NCI-H2029 (cell line): ENCODE results near the gene MS4A10.

Source experiments
- DNase-seq: peaks from one replicate; lab custom pipeline; 2025; lab: John Stamatoyannopoulos, UW

MS4A10 gene

DNA sequence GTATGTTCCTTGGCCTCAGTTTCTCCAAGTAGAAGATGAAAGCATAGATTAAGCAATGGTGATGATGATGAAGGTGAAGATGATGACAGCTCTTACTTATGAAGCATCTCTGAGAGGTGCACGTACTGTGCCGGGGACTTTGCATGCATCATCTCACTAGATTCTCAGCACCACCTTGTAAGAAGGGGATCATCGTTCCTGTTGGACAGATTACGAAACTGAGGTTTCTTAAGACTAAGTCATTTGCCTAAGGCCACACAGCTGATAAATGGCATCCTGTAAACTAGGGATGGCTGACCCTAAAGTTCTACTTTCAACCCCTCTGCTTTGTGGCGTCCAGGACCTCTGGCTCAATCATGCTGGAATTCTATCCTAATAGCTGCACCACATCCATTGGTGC, 19.8 kb upstream of the MS4A10 start:
- no peak for DNase-seq

DNA sequence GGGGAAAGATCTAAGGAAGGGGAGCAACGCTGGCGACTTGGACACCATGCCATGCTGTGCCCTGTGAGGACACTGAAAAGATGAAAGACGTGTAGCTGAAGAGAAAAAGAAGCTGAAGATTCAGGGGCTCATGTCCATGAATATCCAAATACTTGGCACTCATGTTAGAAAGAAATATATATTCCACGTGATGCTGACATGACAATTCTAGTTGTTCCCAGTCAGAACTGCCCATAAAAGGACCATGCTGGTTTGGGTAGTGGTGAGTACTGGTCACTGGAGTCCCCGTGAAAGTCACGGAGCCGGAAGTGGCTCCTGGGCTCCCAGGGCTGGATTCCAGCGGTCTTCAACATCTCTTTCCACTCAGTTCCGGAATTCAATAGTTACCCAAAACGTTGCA, 18.6 kb upstream of the MS4A10 start:
- no peak for DNase-seq

DNA sequence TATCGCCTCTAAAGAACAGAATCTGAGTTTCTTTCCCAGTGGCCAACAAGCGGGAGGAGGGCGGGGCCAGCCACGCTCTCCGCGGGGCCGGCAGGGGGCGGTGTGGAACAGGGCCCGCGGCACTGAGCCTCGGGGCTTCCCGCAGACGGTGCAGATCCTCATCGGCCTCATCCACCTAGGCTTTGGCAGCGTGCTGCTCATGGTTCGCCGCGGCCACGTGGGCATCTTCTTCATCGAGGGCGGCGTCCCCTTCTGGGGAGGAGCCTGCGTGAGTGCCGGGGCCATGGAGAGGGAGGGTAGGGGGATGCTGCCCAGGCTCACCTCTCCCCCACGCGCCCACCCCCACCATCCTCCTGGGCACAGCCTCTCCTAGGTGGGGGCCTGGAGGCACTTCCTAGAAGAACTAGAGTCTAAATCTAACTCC, 17.7 kb upstream of the MS4A10 start:
- DNase-seq: no peak

DNA sequence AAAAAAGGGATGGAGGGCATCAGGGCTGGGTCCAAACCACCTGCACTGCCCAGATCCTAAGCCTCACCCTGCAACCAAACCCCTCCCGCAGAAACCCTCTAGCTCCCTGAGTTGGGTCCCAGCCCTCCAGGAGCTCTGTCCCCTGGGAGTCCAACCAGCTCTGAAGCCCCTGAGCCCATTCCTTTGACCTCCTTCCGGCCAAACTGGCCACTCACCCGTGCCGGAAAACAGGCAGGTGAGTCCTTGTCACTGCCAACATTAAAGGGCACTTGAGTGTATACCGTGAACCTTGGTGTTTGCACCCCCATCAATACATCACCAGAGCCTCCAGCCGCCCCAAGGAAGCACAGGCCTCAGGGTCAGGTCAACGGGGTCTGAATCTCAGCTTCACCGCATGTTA, 16.9 kb upstream of the MS4A10 start:
- DNase-seq: no peak

DNA sequence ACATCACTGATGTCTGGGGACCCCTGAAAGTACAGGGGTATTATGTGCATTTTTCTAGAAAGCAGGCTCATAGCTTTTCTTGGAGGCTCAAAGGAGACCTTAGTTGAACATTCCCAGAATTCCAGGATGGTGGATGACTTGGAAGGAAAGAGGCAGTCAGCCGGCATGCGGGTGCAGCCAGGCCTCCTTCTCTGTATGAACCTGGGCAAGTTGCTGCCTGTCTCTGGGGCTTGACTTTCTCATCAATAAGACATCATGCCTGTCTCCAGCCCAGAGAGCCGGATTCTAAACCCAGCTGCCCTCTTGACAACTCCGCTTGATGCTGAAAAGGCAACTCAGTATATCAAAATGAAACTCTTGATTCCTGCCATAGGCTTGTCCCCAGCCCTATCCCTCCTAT, 15.9 kb upstream of the MS4A10 start:
- DNase-seq: no peak

DNA sequence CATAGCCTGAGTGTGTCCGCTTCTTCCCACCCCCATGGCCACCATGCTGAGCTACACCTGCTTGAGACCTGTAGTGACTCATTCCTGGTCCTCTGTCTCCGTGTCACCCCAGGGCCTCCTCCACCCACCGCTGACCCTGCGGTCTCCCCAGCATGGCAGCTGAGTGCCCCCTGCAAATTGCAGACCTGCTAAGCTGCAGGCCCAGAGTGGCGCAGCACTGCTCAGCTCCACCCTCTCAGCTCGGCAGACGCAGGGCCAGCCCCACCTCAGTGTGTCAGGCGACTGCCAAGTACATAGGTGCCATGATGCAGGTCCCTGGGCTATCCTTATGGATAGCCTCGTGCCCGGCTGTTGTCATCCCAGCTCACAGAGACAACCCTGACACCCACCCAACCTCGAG, 15.3 kb upstream of the MS4A10 start:
- no peak for DNase-seq

DNA sequence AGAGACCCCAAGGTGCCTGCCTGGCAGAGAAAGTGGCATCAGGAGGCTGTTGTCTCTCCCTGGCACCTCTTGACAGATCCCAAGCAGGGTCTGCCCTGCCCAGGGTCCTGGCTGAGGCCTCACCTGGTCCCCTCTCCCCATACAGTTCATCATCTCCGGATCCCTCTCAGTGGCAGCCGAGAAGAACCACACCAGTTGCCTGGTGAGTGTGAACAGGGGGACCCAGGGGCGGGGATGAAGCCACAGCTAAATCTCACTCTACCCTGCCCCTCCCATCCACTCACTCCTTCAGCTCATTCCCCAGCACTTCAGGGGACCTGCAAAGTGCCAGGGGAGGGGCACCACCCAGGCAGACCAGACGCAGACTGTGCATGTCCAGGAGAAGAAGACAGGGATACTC, 14.0 kb upstream of the MS4A10 start:
- DNase-seq: no peak

DNA sequence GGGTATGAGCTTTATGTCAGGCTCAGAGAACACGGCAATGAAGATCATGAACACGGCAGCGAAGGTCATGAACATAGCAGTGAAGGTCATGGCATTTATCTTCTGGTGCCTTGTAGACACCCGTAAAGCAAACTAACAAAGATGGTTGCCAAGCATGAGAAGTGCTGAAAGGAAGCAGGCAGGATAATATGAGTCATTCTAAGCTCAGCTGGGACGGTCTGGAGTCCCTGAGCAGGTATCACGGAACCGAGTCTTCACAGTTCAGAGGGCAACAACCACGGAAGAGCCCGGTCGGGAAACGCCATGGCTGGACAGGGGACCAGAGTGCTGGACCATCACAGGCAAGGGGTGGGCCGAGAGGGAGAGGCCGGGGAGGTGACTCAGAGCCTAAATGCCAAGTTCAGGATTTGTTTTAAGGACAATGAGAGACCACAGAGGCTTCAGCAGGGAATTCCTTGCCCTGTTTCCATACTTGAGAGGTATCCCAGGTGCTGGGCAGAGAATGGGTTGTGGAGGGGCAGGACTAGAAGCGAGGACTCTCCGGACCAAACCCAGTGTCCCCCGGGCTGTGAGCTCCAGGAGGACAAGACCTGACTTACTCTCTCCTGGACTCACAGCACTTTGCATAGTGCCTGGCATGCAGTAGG, 13.1 kb upstream of the MS4A10 start:
- DNase-seq: no peak

DNA sequence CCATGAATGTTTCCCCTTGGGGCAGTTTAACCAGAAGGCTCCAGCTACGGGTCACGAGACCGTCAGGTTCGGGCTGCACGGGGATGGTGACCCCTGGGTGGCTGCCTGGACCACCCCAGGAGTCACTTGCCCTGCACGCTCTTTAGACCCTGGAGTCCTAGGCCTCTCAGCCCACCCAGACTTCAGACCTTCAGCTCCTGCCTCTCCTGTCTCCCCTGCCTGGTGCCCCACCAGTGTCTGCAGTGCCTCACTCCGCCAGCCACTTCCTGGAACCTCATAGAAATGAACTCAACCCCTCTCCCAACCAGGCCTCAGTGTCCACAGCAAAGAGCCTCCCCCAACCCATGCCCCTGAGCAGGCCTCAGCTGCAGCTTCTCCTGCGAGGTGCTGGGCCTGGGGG, 12.5 kb upstream of the MS4A10 start:
- no peak for DNase-seq

DNA sequence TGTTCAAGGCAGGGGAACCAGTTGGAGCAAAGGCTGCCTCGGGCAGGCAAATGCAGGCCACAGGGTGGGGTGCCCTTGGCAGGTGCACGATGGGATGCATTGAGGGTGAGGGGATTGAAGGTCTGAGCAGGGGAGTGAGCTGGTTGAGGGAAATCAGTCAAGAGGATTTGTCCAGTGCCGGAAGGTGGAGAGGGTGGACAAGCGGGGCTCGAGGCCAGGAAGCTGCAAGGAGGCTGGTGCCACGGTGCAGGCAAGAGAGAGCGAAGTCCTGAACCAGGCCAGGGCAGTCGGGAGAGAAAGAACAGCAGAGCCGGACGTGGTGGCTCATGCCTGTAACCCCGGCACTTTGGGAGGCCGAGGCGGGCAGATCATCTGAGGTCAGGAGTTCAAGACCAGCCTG, 10.4 kb upstream of the MS4A10 start:
- no peak for DNase-seq

DNA sequence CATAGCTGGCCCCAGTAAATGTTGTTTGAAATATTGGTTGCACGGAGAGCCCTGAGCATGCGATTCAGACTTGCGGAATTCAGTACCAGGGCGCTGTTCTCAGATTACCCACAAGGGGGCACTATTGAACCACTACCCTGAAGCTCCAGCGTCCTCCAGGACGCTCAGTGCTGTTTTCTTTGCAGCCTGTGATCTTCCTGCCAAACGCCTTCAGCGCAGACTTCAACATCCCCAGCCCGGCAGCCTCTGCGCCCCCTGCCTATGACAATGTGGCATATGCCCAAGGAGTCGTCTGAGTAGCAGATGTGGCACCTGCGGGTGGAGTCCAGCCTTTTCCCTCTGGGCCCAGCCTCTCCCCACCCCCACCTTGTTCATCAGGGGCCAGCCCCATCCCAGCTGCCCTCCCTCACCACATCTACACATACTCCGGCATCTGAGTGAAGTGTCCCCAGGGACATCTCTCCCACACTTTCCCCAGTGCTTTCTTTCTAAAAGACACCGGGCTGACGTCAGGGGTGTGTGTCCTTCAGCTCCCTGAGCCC, 9.6 kb upstream of the MS4A10 start:
- peak; percentile 71 for DNase-seq

DNA sequence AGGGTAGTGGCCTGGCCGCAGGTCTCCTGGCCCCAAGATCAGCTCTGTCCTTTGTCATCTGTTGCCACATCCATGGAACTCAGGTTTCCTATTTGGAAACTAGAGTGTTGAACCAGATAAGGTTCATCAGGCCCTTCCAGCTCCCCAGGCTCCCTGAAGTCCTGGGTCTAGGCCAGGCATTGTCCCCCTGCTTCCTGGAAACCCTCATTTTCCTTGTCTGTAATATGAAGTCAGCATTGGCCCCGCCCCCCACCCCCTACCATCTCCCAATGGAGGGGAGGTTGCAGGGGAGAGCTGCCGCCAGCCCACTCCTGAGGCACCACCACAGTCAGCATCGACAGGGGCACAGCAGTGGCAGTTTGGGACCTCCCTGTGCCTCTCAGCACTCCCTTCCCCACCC, 9.0 kb upstream of the MS4A10 start:
- DNase-seq: no peak

DNA sequence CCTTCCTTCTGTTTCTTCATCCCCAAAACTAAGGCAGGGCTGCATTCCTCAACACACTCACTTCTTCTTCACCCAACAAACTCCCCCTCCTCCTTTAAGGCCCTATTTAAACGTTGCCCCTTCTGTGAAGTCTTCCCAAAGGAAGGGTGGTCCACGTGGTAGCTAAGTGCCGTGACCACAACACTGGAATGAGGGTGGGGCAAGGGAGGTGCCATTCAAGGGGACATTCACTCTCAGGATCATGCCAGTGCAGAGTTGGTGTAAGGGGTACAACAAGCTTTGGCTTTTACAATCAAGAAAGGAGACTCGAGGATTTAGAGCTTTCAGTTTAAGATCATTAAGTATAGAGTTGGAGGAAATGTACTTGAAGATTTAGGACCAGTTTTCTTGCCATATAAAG, 8.0 kb upstream of the MS4A10 start:
- no peak for DNase-seq

DNA sequence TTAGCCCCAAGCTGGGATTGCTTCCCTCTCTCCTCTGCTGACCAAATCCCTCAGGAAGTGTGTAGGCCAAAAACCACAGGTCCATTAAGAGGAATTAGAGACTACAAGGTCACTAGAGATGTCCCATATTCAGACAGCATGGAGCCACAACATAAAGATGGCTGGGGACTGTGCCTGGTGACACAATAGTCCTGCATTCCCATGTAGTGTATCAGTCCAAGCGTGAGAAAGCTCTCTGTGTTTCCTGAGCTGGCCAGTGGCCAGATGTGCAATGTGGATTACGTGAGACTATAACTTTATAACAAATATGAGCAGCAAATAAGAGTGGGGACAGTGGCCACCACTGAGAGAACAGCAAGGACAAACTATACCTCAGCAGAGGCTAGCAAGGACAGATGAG, 7.6 kb upstream of the MS4A10 start:
- no peak for DNase-seq

DNA sequence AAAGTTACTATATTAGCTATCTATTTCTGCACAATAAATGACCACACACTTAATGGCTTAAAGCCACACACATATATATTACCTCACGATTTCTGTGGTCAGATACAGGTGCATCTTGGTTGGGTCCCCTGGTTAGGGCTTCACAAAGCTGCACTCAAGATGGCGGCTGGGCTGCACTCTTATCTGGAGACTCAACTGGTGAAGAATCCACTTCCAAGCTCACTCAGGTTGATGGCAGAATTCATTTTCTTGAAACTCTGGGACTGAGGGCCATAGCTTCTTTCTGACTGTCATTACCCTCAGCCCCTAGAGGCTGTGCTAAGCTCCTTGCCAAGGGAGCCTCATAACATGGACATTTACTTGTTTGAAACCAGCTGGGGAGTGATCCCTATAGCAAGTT, 5.1 kb upstream of the MS4A10 start:
- DNase-seq: no peak

DNA sequence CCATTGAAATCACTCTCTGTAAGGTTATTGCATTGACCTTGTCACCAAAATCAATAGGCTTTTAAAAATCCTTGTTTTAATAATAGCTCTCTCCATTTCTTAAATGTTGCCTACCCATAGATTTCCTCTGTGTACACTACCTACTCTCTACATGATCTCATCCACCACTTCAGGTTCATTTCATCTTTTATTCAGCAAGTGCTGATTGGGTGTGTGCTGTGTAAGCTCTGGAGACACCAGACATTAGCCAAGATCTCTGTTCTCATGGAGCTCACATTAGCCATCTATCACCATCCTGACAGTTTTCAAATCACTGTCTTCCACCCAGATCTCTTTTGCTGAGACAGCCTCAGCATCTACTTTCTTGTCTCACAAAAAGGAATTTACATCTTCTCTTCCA, 4.4 kb upstream of the MS4A10 start:
- no peak for DNase-seq

DNA sequence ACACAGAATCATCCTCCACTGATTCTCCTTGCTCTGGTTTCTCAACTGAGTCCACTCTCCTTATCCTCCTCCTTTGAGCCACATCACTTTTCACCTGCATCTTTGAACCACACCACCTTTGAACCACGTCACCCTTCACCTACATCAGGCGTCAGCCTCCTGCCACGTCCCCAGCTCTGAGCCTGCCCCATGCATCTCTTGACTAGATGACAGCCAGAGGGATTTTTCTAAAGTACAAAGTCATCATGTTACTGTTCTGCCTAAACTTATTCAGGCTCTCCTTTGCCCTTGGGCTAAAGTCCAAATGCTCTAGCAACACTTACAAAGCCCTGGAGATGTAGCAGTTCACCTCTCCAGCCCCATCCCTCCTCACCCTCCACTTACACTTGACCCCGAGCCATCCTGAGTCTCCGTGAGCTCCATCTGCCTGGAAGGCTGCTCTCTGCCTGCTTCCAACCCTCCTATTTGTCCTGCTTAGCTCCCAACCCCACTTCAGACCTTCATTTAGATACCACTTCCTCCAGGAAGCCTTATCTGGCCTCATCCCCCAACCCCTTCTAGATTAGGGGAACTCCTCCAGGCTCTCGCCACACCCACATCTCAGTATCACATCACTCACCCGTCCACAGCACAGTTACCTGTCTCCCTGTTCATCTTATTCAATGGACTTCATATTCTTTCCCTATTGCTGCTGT, 3.7 kb upstream of the MS4A10 start:
- no peak for DNase-seq

DNA sequence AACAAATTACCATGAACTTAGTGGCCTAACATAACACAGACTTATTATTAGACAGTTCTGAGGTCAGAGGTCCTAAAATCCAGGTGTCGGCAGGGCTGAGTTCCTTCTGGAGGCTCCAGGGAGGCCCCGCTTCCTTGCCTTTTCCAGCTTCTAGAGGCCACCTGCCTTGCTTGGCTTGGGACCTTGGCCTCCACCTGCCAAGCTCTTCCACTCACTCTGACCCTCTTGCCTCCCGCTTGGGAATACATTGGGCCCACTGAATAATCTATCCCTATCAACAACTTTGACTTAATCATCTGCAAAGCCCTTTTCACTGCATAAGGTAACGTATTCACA, 3.2 kb upstream of the MS4A10 start:
- DNase-seq: no peak

DNA sequence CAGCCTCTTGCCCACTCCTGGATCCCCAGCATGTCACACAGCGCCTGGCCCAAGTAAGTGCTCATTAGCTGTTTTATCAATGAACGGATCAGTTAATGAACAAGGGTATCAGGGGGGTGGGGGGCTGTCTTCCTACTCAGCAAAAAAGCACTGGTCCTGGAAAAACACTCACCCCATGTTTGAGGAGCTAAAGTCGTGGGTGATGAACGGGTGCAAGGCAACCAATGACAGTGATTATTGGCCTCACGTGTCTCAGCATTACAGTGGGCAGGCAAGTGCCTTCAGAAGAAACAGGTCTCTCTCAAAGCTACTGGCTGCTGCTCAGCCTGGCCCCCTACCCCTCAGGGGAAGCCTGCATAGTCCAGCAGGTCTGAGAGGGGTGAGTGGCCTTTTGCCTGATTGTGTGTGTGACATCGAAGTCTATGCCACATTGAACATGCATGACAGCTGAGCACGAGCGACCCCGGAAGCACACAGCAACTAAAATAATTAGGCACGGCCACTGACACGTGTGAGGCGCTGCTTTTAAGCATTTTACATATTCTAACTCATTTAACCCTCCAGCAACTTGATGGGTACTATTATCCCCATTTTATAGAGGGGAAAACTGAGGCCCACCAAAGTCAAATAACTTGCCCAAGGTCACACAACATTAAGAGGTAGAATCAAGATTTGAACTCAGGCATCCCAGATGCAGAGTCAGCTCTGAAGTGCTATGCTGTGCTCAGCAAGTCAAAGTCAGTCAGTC, 2.6 kb upstream of the MS4A10 start:
- no peak for DNase-seq

DNA sequence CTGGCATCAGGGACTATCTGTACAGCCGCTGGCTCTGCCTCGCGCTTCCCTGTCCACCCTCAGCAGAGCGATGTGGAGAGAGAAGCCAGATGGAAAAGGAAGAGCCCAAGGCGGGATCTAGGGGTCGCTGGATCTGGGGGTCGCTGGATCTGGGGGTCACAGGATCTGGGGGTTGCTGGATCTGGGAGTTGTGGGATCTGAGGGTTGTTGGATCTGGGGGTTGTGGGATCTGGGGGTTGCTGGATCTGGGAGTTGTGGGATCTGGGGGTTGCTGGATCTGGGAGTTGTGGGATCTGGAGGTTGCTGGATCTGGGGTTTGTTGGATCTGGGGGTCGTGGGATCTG, 2.0 kb upstream of the MS4A10 start:
- no peak for DNase-seq

DNA sequence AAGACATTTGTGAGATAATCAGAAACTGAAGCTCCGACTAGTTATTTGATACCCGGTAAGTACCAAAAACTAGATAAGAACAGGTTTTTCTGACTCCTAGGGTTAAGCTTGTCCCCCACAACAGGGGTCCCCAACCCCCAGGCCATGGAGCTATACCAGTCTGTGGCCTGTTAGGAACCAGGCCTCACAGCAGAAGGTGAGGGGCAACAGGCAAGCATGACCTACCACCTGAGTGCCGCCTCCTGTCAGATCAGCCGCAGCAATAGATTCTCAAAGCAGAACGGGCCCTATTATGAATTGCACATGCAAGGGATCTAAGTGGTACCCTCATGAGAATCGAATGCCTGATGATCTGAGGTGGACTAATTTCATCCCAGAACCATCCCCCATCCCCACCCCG, 1.2 kb upstream of the MS4A10 start:
- no peak for DNase-seq

DNA sequence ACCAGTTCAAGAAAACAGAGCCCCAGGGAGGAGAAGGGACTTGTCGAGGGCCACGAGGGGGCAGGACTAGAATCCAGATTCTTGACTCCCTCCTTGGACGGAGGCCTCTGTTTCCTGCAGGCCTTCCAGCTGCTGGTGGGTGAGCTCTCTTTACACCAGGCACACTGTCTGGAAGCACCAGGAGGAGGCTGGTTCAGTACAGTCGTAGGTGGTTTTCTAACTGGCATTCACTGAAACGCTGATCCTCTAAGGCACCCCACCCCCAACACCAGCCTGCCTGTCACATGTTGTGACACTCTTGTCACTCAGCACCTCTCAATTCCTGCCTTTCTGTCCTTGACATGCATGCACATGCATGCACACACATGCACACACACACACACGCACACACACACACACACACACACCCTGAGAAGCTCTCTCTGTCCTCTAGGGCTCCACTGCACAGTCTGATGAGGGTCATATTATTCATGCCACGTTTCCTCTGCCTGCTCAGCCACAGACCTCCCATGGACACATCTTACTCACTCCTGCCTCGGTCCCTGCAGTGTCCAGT, 751 bp downstream of the MS4A10 start:
- no peak for DNase-seq
